Body of pancreas (tissue), 4 donors: ENCODE data around the gene SAV1.

Experiments
- CTCF ChIP-seq, 7 experiments: fragments of 450-650 bp in 4 of 7; fragments of 200-600 bp in 3 of 7; sonication (generic) in 3 of 7; IDR thresholded peaks; one replicate each; pipeline ENCODE4 v1.5.1; 2016 to 2019; ENCODE audit warnings: antibody characterized with exemption in 7 of 7
- POLR2A ChIP-seq, 3 donors: fragments of 450-650 bp; IDR thresholded peaks; one replicate each; pipeline ENCODE4 v1.6.1; 2016; ENCODE audit warnings: antibody characterized with exemption in 3 of 3, mild to moderate bottlenecking in 2 of 3

GRCh38 chr14:50658203-50658602, 9.9 kb downstream of the SAV1 start:
- TF ChIP-seq POLR2A (IDR thresholded peaks at IDR 0.05): no peak
- TF ChIP-seq CTCF (IDR thresholded peaks at IDR 0.05): no peak
